ENCODE measurements around the gene IQCK.

IQCK gene

GRCh38 chr16:19753815-19754643 is 36.0 kb downstream of the IQCK start:
- in situ Hi-C loops (cut with MboI; ENCODE audit: low sequenced_read_pairs), result no loop called here

DNA sequence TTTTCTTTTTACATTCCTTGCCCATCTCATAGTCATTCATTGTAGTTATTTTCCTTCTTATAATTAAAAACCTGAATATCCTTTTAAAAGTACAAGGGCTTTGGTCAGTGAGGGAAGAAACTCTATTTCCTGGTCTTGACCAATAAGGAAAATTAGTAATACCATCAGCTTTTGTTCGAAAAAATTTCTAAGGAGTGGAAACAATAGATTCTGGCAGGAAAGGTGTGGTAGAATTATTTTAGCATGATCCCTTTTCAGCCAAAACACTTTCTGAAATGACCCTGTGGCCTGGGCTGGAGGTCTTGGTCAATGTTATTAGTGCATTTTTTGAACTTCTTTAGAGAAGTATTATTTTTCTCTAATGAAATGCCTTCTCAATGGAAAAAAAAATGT is 36.6 kb downstream of the IQCK start:
- in situ Hi-C loops (cut with MboI; ENCODE audit: low sequenced_read_pairs), result no loop called here

DNA sequence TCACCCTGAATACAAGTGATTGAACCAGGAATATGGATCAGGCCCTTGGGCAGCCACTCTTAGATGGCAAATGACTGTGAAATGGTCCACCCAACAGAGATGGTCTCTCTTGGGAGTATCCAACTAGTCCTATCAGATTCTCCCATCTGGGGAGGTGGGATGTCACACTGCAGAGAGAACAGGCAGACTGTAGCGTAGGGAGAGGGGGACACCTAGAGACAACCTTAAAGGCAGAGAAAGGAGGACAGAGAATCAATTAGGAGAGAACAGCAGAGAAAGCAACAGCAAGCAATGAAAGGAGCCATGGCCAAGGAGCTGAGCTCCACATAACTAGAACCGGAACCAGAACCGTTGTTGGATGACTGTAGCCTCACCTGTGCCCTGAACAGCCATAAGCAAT is 37.2 kb downstream of the IQCK start:
- in situ Hi-C loops (cut with MboI; ENCODE audit: low sequenced_read_pairs), result no loop called here

GRCh38 chr16:19757026-19757425 is 39.0 kb downstream of the IQCK start:
- in situ Hi-C loops (cut with MboI; ENCODE audit: low sequenced_read_pairs), result no loop called here

GRCh38 chr16:19757762-19758595 is 39.9 kb downstream of the IQCK start:
- in situ Hi-C loops (cut with MboI; ENCODE audit: low sequenced_read_pairs), result no loop called here

DNA sequence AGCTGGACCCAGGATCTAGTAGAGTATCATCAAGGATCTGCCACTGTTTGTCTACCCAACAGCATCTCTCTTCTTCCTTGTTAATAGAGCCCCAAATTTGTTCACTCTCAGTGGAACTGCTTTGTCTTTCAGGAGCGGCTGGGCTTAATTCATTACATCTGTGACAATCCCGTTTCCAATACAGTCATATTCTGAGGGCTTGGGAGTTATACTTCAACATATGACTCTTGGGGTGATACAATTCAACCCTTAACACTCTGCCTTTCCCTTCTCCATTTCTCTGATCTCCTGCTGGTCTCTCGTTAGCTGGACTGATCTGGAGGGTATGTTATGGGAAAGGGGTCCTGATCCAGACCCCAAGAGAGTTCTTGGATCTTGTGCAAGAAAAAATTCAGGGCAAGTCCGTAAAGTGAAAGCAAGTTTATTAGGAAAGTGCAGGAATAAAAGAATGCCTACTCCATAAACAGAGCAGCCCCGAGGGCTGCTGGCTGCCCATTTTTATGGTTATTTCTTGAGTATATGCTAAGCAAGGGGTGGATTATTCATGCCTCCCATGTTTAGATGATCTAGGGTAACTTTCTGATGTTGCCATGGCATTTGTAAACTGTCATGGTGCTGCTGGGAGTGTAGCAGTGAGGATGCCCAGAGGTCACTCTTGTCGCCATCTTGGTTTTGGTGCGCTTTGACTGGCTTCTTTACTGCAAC is 42.4 kb downstream of the IQCK start:
- in situ Hi-C loops (cut with MboI; ENCODE audit: low sequenced_read_pairs), result no loop called here

- in situ Hi-C loops (cut with MboI; ENCODE audit: low sequenced_read_pairs), result no loop called here
These were observed 47.9 kb downstream of the IQCK start for GRCh38 chr16:19765860-19766553.

- in situ Hi-C loops (cut with MboI; ENCODE audit: low sequenced_read_pairs), result no loop called here
These were observed 48.4 kb downstream of the IQCK start for GRCh38 chr16:19766554-19766884.

DNA sequence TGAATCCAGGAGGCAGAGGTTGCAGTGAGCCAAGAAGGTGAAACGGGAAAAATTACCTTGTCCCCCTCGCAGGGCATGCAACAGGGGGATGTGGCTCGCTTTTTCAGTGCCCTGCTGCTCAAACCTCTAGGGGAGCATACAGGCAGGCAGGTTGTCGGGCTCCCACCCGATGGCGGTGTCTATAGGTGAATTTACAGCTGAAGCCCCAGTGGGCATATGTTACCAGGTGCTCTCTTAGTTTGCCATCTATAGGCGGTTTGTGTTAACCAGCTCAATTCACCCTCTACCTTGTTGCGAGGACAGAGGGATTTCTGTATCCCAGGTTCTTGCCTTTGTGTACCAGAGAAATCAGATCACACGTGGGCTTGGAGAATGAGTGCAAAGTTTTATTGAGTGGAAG is 48.9 kb downstream of the IQCK start:
- in situ Hi-C loops (cut with MboI; ENCODE audit: low sequenced_read_pairs), result no loop called here

GRCh38 chr16:19767497-19767896 is 49.4 kb downstream of the IQCK start:
- in situ Hi-C loops (cut with MboI; ENCODE audit: low sequenced_read_pairs), result no loop called here

DNA sequence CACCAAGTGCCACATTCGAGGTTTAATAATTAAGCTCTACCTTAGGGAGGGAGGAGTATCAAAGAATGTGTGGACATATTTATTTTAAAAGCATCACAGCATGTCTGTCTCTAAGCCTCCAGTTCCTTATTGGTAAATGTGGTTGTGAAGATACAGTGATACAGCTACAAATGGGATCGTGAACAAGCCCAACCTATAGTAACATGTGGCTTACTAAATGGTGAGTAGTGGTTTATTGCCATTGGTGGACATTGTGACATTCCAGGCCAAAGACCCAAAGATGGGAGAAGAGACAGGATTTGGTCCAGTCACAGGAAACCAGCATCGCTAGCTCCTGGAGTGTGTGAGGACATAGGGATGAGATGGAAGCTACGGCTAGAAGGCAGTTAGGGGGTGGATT is 51.2 kb downstream of the IQCK start:
- in situ Hi-C loops (cut with MboI; ENCODE audit: low sequenced_read_pairs), result no loop called here

DNA sequence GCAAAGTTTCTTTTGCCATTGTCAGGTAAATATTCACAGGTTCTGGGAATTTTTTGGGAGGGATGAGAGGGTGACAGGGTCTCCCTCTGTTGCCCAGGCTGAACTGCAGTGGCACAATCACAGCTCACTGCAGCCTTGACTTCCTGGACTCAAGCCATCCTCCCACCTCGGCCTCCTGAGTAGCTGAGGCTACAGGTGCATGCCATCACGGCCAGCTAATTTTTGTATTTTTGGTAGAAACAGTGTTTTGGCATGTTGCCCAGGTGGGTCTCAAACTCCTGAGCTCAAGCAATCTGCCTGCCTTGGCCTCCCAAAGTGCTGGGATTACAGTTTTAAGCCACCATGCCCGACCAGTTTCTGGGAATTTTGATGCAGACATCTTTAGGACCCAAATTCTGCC is 53.0 kb downstream of the IQCK start:
- in situ Hi-C loops (cut with MboI; ENCODE audit: low sequenced_read_pairs), result no loop called here

DNA sequence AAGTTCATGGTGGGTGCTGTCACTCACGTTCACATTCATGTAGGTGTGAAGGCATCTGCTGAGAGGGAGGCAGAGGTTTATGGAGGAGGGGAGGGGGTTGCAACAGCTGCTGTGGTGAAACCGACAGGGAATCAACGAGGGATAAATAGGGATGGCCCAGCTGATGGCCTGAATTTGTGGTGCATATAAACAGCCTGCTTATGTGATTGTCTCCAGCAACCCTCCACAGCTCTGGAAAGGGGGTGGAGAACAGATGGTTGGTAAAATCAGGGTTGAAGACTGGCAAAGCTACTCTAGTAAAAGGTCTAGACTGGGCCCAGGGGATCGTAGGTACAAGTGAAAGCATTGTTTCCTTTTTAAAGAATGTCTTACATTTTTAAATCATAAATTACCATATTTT is 53.7 kb downstream of the IQCK start:
- in situ Hi-C loops (cut with MboI; ENCODE audit: low sequenced_read_pairs), result no loop called here

DNA sequence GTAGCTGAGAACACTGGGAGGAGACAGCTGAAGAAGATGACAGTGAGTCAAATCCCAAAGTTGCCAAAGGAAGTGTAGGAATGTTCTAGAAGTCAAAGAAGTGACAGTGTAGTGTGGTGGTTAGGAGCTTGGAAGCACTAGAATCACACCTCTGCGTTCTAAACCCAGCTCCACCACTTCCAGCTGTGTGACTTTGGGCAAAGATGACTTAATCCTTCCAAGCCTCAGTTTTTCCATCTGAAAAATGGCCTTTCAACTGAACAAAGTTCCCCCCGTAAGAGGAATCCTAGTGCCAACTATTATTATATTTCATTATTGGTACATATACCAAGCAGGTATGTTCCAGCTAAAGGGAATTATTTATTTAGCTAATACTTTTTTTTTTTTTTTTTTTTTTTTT is 56.0 kb downstream of the IQCK start:
- in situ Hi-C loops (cut with MboI; ENCODE audit: low sequenced_read_pairs), result no loop called here

- in situ Hi-C loops (cut with MboI; ENCODE audit: low sequenced_read_pairs), result no loop called here
These were observed 58.1 kb downstream of the IQCK start for GRCh38 chr16:19776147-19776546.

DNA sequence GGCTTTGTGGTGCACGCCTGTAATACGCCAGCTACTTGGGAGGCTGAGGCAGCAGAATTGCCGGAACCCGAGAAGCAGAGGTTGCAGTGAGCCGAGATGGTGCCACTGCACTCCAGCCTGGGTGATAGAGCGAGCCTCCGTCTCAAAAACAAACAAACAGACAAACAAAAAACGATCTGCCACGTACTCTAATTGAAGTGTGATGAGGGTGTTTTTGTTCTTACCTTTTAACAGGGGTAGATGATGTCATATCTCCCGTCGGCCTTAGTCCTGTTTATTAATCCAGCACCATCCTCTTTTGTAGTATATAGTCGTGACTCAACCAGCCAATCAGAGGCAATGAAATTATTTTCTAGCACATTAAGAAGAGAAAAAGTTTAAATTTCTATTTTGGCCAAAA is 58.5 kb downstream of the IQCK start:
- in situ Hi-C loops (cut with MboI; ENCODE audit: low sequenced_read_pairs), result no loop called here

DNA sequence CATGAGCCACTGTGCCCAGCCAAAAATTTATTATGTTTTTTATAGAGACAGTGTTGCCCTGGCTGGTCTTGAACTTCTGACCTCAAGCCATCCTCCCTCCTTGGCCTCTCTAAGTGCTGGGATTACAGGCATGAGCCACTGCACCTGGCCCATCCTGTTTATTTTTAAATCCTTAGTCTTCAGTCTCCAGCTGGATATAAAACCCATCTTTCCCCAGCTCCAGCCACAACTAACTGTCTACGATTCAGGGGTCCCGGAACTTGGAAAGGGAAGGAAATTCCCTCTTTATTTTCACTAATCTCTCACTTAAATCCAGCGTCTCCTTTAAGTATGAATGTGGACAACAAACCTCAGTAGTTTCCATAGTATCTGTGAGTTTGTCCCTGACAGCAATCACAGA is 62.2 kb downstream of the IQCK start:
- in situ Hi-C loops (cut with MboI; ENCODE audit: low sequenced_read_pairs), result no loop called here

- in situ Hi-C loops (cut with MboI; ENCODE audit: low sequenced_read_pairs), result no loop called here
These were observed 63.2 kb downstream of the IQCK start for GRCh38 chr16:19781226-19781625.

GRCh38 chr16:19783363-19784182 is 65.5 kb downstream of the IQCK start:
- in situ Hi-C loops (cut with MboI; ENCODE audit: low sequenced_read_pairs), result no loop called here

DNA sequence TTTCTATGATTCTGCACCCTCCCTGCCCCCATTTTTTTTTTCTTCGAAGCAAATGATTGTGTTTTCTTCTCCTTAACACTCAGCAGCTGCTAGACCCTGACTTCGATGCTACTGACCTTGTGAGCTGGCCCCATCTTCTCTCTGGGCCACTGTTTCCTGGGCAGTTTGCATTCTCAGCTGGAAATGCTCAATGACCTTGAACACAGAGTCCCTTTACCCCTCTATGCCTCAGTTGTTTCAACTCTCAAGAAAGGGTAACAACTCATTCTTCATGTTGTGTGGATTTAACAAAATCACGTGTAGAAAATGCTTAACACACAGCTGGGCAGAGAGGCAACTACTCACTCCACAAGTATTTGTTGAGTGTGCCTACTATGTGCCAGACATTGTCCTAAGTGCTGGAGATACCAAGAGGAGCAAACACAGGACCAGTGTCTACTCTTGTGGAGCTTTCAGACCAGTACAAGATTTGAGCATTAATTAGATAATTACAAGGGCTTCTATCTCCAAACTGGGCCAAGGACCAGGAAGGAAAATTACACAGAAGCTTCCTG is 66.2 kb downstream of the IQCK start:
- in situ Hi-C loops (cut with MboI; ENCODE audit: low sequenced_read_pairs), result no loop called here

All from HL-60/S4 (cell line).